HEK293 (cell line): ENCODE results near the gene PEX7.
A peak's percentile ranks its signal among the peaks of the same experiment; 100 is the strongest.

Experiments
- CTCF ChIA-PET: fragments of 350-600 bp; formaldehyde crosslinking; extraction: SDS; loops from one replicate; lab custom pipeline; 2021; ENCODE audit warnings: antibody characterized with exemption; lab: Yijun Ruan, JAX
- POLR2A ChIA-PET: fragments of 300-600 bp; formaldehyde crosslinking; extraction: SDS; loops from one replicate; lab custom pipeline; 2020; ENCODE audit warnings: antibody characterized with exemption, inconsistent platforms; lab: Yijun Ruan, JAX
- H3K27ac ChIP-seq: fragments of 200-500 bp; sonication (Bioruptor generic); 2 replicates; pipeline ENCODE4 v1.5.1; 2014; ENCODE audit warnings: low read depth, low read length, control low read depth, inconsistent platforms; ENCODE audit errors: extremely low read depth
- H3K36me3 ChIP-seq, 2 experiments: fragments of 200-500 bp in 1 of 2; sonication (Bioruptor generic) in 1 of 2; 1 replicate in 1 of 2; 2 replicates in 1 of 2; pipeline ENCODE4 v1.5.1; 2014 to 2017; ENCODE audit warnings: inconsistent platforms in 2 of 2, low read length in 2 of 2; ENCODE audit not compliant: control insufficient read depth in 2 of 2, insufficient read depth in 1 of 2
- H3K4me1 ChIP-seq: fragments of 200-500 bp; sonication (Bioruptor generic); 2 replicates; pipeline ENCODE4 v1.5.1; 2014; ENCODE audit warnings: mild to moderate bottlenecking, low read length, inconsistent platforms; ENCODE audit not compliant: control insufficient read depth, insufficient read depth
- H3K4me3 ChIP-seq: 2 replicates; pipeline ENCODE4 v1.5.1; 2011; ENCODE audit warnings: low read depth, mild to moderate bottlenecking, control low read depth, low read length, moderate library complexity
- H3K9me3 ChIP-seq: fragments of 200-500 bp; sonication (Bioruptor generic); 2 replicates; pipeline ENCODE4 v1.5.1; 2014; ENCODE audit warnings: low read depth, low read length, inconsistent platforms; ENCODE audit not compliant: control insufficient read depth, insufficient read depth
- BCL11B ChIP-seq: fragments of 450-650 bp; formaldehyde crosslinking; IDR thresholded peaks from 2 replicates; pipeline ENCODE4 v1.5.1; 2016; ENCODE audit warnings: low read depth, missing biosample characterization, missing genetic modification characterization
- MEIS1 ChIP-seq: sonication (generic); formaldehyde crosslinking; IDR thresholded peaks from 2 replicates; pipeline ENCODE4 v1.8.1; 2022; ENCODE audit warnings: missing genetic modification reagents, mild to moderate bottlenecking, borderline replicate concordance
- ZBTB20 ChIP-seq: fragments of 450-650 bp; formaldehyde crosslinking; IDR thresholded peaks from 2 replicates; pipeline ENCODE4 v1.5.1; 2016; ENCODE audit warnings: missing biosample characterization, missing genetic modification characterization
- ZNF146 ChIP-seq: fragments of 450-650 bp; formaldehyde crosslinking; IDR thresholded peaks from 2 replicates; pipeline ENCODE4 v1.5.1; 2016; ENCODE audit warnings: missing biosample characterization, missing genetic modification characterization
- ZNF221 ChIP-seq: fragments of 450-650 bp; formaldehyde crosslinking; IDR thresholded peaks from 2 replicates; pipeline ENCODE4 v1.5.1; 2017; ENCODE audit warnings: missing biosample characterization, missing genetic modification characterization, borderline replicate concordance
- ZNF391 ChIP-seq: fragments of 450-650 bp; formaldehyde crosslinking; IDR thresholded peaks from 2 replicates; pipeline ENCODE4 v1.5.1; 2016; ENCODE audit warnings: low read depth, missing biosample characterization, missing genetic modification characterization, borderline replicate concordance
- ZNF48 ChIP-seq: fragments of 450-650 bp; formaldehyde crosslinking; IDR thresholded peaks from 2 replicates; pipeline ENCODE4 v1.5.1; 2016; ENCODE audit warnings: missing biosample characterization, missing genetic modification characterization
- ZNF529 ChIP-seq: fragments of 450-650 bp; formaldehyde crosslinking; IDR thresholded peaks from 2 replicates; pipeline ENCODE4 v1.5.1; 2017; ENCODE audit warnings: missing genetic modification characterization, missing biosample characterization; ENCODE audit not compliant: insufficient replicate concordance
- ZNF654 ChIP-seq: fragments of 450-650 bp; formaldehyde crosslinking; IDR thresholded peaks from 2 replicates; pipeline ENCODE4 v1.5.1; 2016; ENCODE audit warnings: low read depth, missing biosample characterization, missing genetic modification characterization
- ZSCAN30 ChIP-seq: fragments of 450-650 bp; IDR thresholded peaks from 2 replicates; pipeline ENCODE4 v1.5.1; 2018; ENCODE audit warnings: missing biosample characterization, mild to moderate bottlenecking, missing genetic modification characterization, moderate library complexity
- TF ChIP-seq, protein P1 (sequence below): fragments of 450-650 bp; formaldehyde crosslinking; IDR thresholded peaks from 2 replicates; pipeline ENCODE4; 2016; ENCODE audit warnings: missing biosample characterization, missing genetic modification characterization
- TF ChIP-seq, protein P2 (sequence below): fragments of 450-650 bp; formaldehyde crosslinking; IDR thresholded peaks from 2 replicates; pipeline ENCODE4 v1.5.1; 2016; ENCODE audit warnings: missing biosample characterization, missing genetic modification characterization
- TF ChIP-seq, protein P3 (sequence below): fragments of 450-650 bp; formaldehyde crosslinking; IDR thresholded peaks from 2 replicates; pipeline ENCODE4 v1.5.1; 2016; ENCODE audit warnings: missing biosample characterization, missing genetic modification characterization
- TF ChIP-seq, protein P4 (sequence below): fragments of 450-650 bp; formaldehyde crosslinking; conservative IDR thresholded peaks from 2 replicates; pipeline ENCODE4 v1.5.1; 2016; ENCODE audit warnings: low read depth, missing biosample characterization, missing genetic modification characterization
- TF ChIP-seq, protein P5 (sequence below): fragments of 450-650 bp; formaldehyde crosslinking; IDR thresholded peaks from 2 replicates; pipeline ENCODE4 v1.5.1; 2016; ENCODE audit warnings: missing biosample characterization, missing genetic modification characterization

The PEX7 gene

DNA sequence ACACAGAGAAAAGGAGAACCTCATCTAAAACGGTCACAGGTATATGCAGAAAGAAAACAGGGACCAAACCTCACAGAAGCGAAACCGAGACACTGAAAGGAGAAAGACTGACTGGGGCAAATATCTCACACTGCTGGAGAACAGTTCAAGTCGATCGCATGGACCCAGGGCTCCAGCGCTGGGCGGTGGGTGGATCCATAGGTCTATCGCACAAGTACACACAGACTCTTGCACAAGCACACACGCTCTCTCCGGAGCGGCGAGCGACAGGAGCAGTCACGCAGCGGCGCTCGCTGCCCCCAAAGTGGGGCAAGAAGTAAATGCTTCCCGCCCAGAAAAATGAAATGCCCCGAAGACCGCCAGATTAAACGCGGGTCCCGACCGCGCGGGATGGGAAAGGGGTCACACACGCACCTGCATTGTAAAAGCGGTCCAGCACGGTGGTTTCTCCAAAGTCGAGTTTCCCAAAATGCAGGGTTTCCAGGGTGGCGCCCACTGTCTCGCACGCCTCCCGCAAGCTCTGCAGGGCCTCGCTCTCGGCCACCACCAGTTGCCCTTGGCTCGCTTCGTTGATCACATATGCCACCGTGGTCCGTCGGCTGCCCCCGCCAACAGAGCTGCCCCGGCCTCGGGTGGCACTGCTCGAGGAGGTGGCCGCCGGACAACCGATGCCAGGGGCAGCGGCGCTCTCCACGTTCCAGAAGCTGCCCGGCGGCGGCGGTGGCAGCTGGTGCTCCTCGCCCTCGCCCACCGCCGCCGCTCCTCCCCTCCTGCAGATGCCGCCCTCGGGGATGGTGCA is 30.9 kb upstream of the PEX7 start (continued):
- TF ChIP-seq ZNF221 (tag by site-specific recombination) (no peak), ZNF146 (tag by site-specific recombination) (no peak), BCL11B (no peak), ZNF391 (tag by site-specific recombination) (no peak; the same call in 1 of the 2 replicates), ZBTB20 (tag by site-specific recombination) (peak; percentile 69; the same call in 1 of the 2 replicates)

DNA sequence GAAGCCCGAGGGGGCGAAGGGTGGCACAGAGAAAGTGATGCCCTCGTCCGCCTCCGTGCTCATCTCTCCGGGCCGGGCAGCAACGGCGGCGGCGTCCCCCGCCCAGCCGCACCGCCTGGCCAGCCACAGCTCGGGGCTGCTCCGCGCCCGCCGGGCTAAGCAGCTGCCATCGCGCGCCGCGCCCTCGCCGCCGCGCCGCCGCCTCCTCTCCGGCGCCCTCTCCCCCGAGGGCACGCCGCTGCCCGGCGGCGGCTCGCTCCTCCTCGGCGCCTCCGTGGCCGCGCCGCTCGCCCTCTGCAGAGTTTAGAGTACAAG is 30.3 kb upstream of the PEX7 start:
- Histone ChIP-seq H3K4me1 (peaks cover 16% of the 10 kb centered on the region), H3K36me3 (no peaks in the 10 kb centered on the region)
- TF ChIP-seq MEIS1 (CRISPR knock-in tag) (0 out of 2 replicates have a peak, but pooled peaks have one; percentile 58), ZNF529 (tag by site-specific recombination) (no peak), ZSCAN30 (tag by site-specific recombination) (0 out of 2 replicates have a peak, but pooled peaks have one; percentile 3)
- TF ChIP-seq, protein P1, sequence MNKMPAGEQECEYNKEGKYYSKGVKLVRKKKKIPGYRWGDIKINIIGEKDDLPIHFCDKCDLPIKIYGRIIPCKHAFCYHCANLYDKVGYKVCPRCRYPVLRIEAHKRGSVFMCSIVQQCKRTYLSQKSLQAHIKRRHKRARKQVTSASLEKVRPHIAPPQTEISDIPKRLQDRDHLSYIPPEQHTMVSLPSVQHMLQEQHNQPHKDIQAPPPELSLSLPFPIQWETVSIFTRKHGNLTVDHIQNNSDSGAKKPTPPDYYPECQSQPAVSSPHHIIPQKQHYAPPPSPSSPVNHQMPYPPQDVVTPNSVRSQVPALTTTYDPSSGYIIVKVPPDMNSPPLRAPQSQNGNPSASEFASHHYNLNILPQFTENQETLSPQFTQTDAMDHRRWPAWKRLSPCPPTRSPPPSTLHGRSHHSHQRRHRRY (tag by site-specific recombination): no peak
- TF ChIP-seq, protein P2, sequence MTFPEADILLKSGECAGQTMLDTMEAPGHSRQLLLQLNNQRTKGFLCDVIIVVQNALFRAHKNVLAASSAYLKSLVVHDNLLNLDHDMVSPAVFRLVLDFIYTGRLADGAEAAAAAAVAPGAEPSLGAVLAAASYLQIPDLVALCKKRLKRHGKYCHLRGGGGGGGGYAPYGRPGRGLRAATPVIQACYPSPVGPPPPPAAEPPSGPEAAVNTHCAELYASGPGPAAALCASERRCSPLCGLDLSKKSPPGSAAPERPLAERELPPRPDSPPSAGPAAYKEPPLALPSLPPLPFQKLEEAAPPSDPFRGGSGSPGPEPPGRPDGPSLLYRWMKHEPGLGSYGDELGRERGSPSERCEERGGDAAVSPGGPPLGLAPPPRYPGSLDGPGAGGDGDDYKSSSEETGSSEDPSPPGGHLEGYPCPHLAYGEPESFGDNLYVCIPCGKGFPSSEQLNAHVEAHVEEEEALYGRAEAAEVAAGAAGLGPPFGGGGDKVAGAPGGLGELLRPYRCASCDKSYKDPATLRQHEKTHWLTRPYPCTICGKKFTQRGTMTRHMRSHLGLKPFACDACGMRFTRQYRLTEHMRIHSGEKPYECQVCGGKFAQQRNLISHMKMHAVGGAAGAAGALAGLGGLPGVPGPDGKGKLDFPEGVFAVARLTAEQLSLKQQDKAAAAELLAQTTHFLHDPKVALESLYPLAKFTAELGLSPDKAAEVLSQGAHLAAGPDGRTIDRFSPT (tag by site-specific recombination): 0 out of 2 replicates have a peak, but pooled peaks have one; percentile 7
- TF ChIP-seq, protein P3, sequence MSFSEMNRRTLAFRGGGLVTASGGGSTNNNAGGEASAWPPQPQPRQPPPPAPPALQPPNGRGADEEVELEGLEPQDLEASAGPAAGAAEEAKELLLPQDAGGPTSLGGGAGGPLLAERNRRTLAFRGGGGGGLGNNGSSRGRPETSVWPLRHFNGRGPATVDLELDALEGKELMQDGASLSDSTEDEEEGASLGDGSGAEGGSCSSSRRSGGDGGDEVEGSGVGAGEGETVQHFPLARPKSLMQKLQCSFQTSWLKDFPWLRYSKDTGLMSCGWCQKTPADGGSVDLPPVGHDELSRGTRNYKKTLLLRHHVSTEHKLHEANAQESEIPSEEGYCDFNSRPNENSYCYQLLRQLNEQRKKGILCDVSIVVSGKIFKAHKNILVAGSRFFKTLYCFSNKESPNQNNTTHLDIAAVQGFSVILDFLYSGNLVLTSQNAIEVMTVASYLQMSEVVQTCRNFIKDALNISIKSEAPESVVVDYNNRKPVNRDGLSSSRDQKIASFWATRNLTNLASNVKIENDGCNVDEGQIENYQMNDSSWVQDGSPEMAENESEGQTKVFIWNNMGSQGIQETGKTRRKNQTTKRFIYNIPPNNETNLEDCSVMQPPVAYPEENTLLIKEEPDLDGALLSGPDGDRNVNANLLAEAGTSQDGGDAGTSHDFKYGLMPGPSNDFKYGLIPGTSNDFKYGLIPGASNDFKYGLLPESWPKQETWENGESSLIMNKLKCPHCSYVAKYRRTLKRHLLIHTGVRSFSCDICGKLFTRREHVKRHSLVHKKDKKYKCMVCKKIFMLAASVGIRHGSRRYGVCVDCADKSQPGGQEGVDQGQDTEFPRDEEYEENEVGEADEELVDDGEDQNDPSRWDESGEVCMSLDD (tag by site-specific recombination): no peak
- TF ChIP-seq, all 188 proteins: peak for 3
- POLR2A ChIA-PET: interaction anchor here (0.6 to 3.0 kb wide), 19 partner anchors 8 to 502 kb away, joined by 3 to 85 read pairs (median 5); partner anchors contain the start of genes BCLAF1, PEX7 and SLC35D3
- CTCF ChIA-PET: interaction anchor here (0.6 to 7.3 kb wide), 85 partner anchors 8 to 1402 kb away, joined by 3 to 366 read pairs (median 5); partner anchors contain the start of genes BCLAF1, MAP7 and PEX7
- Histone ChIP-seq H3K4me3 (peak overlapping the region; percentile 54), H3K27ac (peak overlapping the region; percentile 89), H3K9me3 (no peaks in the 10 kb centered on the region)

DNA sequence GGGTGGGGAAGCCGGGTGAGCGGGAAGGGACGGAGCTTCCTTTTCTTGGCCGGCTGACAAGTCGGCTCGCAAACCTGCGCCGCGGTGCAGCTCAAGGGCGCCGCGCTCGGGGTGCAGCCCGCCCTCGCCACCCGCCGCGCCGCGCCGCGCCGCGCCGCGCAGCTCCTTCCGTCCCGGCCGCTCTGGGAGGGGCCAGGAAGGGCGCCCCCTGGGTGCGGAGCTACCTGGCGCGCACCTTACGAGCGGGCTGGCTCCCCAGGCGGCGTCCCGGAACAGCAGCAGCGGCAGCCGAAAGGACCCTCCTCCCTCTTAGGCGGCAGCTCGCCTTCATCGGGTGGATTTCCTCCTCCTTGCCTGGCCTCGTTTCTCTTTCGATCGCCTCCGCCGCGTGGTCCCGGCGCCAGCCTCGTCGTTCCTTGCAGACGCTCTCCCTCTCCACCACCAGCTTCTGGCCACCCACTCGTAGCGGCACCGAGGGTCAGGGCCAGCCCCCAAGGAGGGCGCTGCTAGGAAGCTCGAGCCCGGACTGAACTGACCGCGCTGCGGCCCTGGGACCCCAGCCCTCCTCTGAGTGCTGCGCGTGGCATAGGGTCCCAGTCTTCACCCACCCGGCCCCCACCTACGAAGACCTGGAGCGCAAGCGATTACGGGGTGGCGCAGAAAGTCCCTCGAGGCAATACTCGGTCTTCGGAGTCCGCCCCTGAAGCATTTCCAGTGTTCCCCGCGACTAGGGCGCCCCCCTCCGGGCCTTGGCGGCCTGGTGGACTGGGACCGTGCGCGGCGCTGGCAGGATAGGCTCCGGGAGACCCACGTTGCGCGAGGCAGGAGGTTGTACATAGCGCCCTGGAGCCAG is 29.8 kb upstream of the PEX7 start, which contains the start of gene MAP3K5:
Gene MAP3K5, minus strand, starts transcription at position 68 of the 853 bp plus-strand sequence. CDS start 320 bp downstream, outside the sequence.
- H3K4me1 ChIP-seq: peaks cover 13% of the 10 kb centered on the region
- ChIA-PET POLR2A (interaction anchor here (0.6 to 3.0 kb wide), 20 partner anchors 9 to 503 kb away, joined by 3 to 85 read pairs (median 4); partner anchors contain the start of genes BCLAF1, MAP7, PEX7 and SLC35D3), CTCF (interaction anchor here (0.5 to 7.3 kb wide), 93 partner anchors 8 to 1403 kb away, joined by 3 to 366 read pairs (median 5); partner anchors contain the start of genes BCLAF1, MAP7, PEX7 and SLC35D3)
- peak within 1 kb of the TSS; percentile 54 for H3K4me3 ChIP-seq
- no peaks in the 10 kb centered on the region for H3K9me3 ChIP-seq
- H3K36me3 ChIP-seq: no peaks in the 10 kb centered on the region
- peak within 1 kb of the TSS; percentile 89 for H3K27ac ChIP-seq
- TF ChIP-seq, protein P4, sequence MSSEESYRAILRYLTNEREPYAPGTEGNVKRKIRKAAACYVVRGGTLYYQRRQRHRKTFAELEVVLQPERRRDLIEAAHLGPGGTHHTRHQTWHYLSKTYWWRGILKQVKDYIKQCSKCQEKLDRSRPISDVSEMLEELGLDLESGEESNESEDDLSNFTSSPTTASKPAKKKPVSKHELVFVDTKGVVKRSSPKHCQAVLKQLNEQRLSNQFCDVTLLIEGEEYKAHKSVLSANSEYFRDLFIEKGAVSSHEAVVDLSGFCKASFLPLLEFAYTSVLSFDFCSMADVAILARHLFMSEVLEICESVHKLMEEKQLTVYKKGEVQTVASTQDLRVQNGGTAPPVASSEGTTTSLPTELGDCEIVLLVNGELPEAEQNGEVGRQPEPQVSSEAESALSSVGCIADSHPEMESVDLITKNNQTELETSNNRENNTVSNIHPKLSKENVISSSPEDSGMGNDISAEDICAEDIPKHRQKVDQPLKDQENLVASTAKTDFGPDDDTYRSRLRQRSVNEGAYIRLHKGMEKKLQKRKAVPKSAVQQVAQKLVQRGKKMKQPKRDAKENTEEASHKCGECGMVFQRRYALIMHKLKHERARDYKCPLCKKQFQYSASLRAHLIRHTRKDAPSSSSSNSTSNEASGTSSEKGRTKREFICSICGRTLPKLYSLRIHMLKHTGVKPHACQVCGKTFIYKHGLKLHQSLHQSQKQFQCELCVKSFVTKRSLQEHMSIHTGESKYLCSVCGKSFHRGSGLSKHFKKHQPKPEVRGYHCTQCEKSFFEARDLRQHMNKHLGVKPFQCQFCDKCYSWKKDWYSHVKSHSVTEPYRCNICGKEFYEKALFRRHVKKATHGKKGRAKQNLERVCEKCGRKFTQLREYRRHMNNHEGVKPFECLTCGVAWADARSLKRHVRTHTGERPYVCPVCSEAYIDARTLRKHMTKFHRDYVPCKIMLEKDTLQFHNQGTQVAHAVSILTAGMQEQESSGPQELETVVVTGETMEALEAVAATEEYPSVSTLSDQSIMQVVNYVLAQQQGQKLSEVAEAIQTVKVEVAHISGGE (tag by site-specific recombination): no peak
- TF ChIP-seq, protein P5, sequence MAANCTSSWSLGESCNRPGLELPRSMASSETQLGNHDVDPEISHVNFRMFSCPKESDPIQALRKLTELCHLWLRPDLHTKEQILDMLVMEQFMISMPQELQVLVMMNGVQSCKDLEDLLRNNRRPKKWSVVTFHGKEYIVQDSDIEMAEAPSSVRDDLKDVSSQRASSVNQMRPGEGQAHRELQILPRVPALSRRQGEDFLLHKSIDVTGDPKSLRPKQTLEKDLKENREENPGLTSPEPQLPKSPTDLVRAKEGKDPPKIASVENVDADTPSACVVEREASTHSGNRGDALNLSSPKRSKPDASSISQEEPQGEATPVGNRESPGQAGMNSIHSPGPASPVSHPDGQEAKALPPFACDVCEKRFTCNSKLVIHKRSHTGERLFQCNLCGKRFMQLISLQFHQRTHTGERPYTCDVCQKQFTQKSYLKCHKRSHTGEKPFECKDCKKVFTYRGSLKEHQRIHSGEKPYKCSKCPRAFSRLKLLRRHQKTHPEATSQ (tag by site-specific recombination): 0 out of 2 replicates have a peak, but pooled peaks have one; percentile 11
- TF ChIP-seq BCL11B (no peak), ZNF654 (peak; percentile 89), ZNF48 (tag by site-specific recombination) (no peak)
